Esophagus squamous epithelium (tissue), 5 donors: ENCODE measurements around the gene SLCO2B1. TPM values are rescaled to one million over a fixed set of nuclear protein-coding genes. Genes with fewer than 3 reads are reported as not detected.
A peak's percentile ranks its signal among the peaks of the same experiment; 100 is the strongest.
"Not testable (repeated sequence)": the region's sequence is repeated elsewhere in the genome, so short reads cannot be mapped to it uniquely, and the experiment has no call there.

Source experiments
- DNase-seq: peaks from one replicate; lab custom pipeline; 2025; lab: John Stamatoyannopoulos, UW
- H3K27ac ChIP-seq, 4 donors: fragments of 200-600 bp; sonication (generic); one replicate each; pipeline ENCODE4 v1.5.1; 2016 to 2019; ENCODE audit warnings: mild to moderate bottlenecking in 1 of 4
- H3K27me3 ChIP-seq, 4 donors: fragments of 200-600 bp; sonication (generic); 1 replicate in 3 of 4; 2 replicates in 1 of 4; pipeline versions ENCODE4 v1.5.1 to v1.6.0; 2017 to 2021; ENCODE audit warnings: antibody characterized with exemption in 1 of 4
- H3K36me3 ChIP-seq, 3 donors: fragments of 200-600 bp; sonication (generic); one replicate each; pipeline ENCODE4 v1.5.1; 2016 to 2019
- H3K4me1 ChIP-seq, 3 donors: fragments of 200-600 bp; sonication (generic); one replicate each; pipeline ENCODE4 v1.5.1; 2017 to 2019
- H3K4me3 ChIP-seq, 4 donors: fragments of 200-600 bp; sonication (generic); 1 replicate in 3 of 4; 2 replicates in 1 of 4; pipeline ENCODE4 v1.5.1; 2016 to 2019; ENCODE audit warnings: mild to moderate bottlenecking in 2 of 4, moderate library complexity in 1 of 4
- H3K9me3 ChIP-seq, 3 donors: fragments of 200-600 bp; sonication (generic); one replicate each; pipeline ENCODE4 v1.5.1; 2016 to 2019
- CTCF ChIP-seq, 6 experiments: fragments of 450-650 bp in 4 of 6; fragments of 200-600 bp in 2 of 6; sonication (generic) in 2 of 6; IDR thresholded peaks; one replicate each; pipeline ENCODE4 v1.5.1; 2016 to 2019; ENCODE audit warnings: antibody characterized with exemption in 6 of 6, mild to moderate bottlenecking in 4 of 6, moderate library complexity in 4 of 6
- POLR2A ChIP-seq, 4 donors: fragments of 450-650 bp; IDR thresholded peaks; one replicate each; pipeline ENCODE4 v1.6.1; 2017; ENCODE audit warnings: antibody characterized with exemption in 4 of 4, mild to moderate bottlenecking in 4 of 4, moderate library complexity in 3 of 4
- WGBS, 2 donors: methylation state at CpG; one replicate each; pipeline ENCODE4 v1.1.5; 2018; 5-methylcytosine and 5-hydroxymethylcytosine counted together
- intact Hi-C: fragments of 100-400 bp; cut with DNase I; formaldehyde crosslinking; loops from one replicate; pipeline ENCODE4 v1.15.0; 2022
- total RNA-seq, 4 donors: library from RNA; depleted of rRNA; stranded (reverse); fragments of >200 nt; gene quantifications; one replicate each; pipeline ENCODE4 v1.1.0, GENCODE V29; 2016
- donor health status: DM: yes; HTN: yes; CAD: no.

The SLCO2B1 gene
- total RNA-seq, result 10 to 100 TPM in 3 of 4 donors, 1 to 10 TPM in 1; 3.6 to 35.7 (median 16.1) TPM

- Histone ChIP-seq H3K36me3 (no peaks in the 10 kb centered on the region), H3K9me3 (no peaks in the 10 kb centered on the region), H3K27ac (peak within 1 kb of the TSS in 3 of 4 donors; percentile 49 to 62 (median 58)), H3K27me3 (no peaks in the 10 kb centered on the region), H3K4me1 (peaks cover 27 to 83% (median 30%) of the 10 kb centered on the region in 3 donors), H3K4me3 (peak within 1 kb of the TSS in 3 of 4 donors; percentile 24 to 55 (median 37))
- no peak for DNase-seq
- TF ChIP-seq CTCF (IDR thresholded peaks at IDR 0.05), result no peak
- TF ChIP-seq POLR2A (IDR thresholded peaks at IDR 0.05), result peak in 1 of 4 donors; percentile 36
- intact Hi-C loops, result no loop called here
- WGBS, 2 donors, result 17 to 23% methylated on average over 2 to 3 of the region's 4 CpGs
Observed at GRCh38 chr11:75150879-75151278, at the start of gene SLCO2B1. SLCO2B1 (plus strand) TSS chr11:75151107; CDS start chr11:75151382, 275 bp downstream.

GRCh38 chr11:75101424-75102128 is 49.3 kb upstream of the SLCO2B1 start:
- intact Hi-C loops, result no loop called here
- Histone ChIP-seq H3K4me3 (no peak overlapping the region), H3K36me3 (no peaks in the 10 kb centered on the region), H3K27ac (no peak overlapping the region), H3K9me3 (no peaks in the 10 kb centered on the region), H3K4me1 (no peaks in the 10 kb centered on the region), H3K27me3 (peaks cover 0 to 36% (median 0%) of the 10 kb centered on the region in 4 donors)
- no peak for TF ChIP-seq CTCF (IDR thresholded peaks at IDR 0.05)
- no peak for TF ChIP-seq POLR2A (IDR thresholded peaks at IDR 0.05)
- WGBS, 2 donors, result 74% methylated on average over 8 of the region's 8 CpGs
- DNase-seq, result no peak

- TF ChIP-seq POLR2A (IDR thresholded peaks at IDR 0.05) (no peak), CTCF (IDR thresholded peaks at IDR 0.05) (no peak)
- no peak for DNase-seq
- intact Hi-C loops, result no loop called here
Observed at GRCh38 chr11:75103380-75104026, 47.4 kb upstream of the SLCO2B1 start.

GRCh38 chr11:75105462-75105925 is 45.4 kb upstream of the SLCO2B1 start:
- Histone ChIP-seq H3K4me3 (no peak overlapping the region), H3K4me1 (no peaks in the 10 kb centered on the region), H3K27ac (no peak overlapping the region), H3K36me3 (no peaks in the 10 kb centered on the region), H3K9me3 (no peaks in the 10 kb centered on the region), H3K27me3 (peaks cover 0 to 21% (median 0%) of the 10 kb centered on the region in 4 donors)
- TF ChIP-seq POLR2A (IDR thresholded peaks at IDR 0.05) (no peak), CTCF (IDR thresholded peaks at IDR 0.05) (no peak)
- intact Hi-C loops, result no loop called here
- no peak for DNase-seq
- 51 to 55% methylated on average over 7 to 9 of the region's 9 CpGs for WGBS, 2 donors

More at GRCh38 chr11:75103380-75104026, 47.4 kb upstream of the SLCO2B1 start:
- Histone ChIP-seq H3K36me3 (no peaks in the 10 kb centered on the region), H3K27ac (no peak overlapping the region), H3K4me1 (no peaks in the 10 kb centered on the region), H3K27me3 (peaks cover 0 to 22% (median 0%) of the 10 kb centered on the region in 4 donors), H3K4me3 (no peak overlapping the region), H3K9me3 (no peaks in the 10 kb centered on the region)
- WGBS, 2 donors, result 62 to 69% methylated on average over 5 of the region's 5 CpGs

GRCh38 chr11:75105967-75106681 is 44.8 kb upstream of the SLCO2B1 start:
- H3K27ac ChIP-seq, DNase-seq, H3K36me3 ChIP-seq, H3K4me3 ChIP-seq, H3K4me1 ChIP-seq, intact Hi-C loops, H3K9me3 ChIP-seq: not testable (repeated sequence)
- WGBS, 2 donors, result 37 to 68% methylated on average over 2 of the region's 2 CpGs
- H3K27me3 ChIP-seq, result peaks cover 0 to 17% (median 0%) of the 10 kb centered on the region in 4 donors
